Keratinocyte (primary cell): ENCODE measurements around the gene CDCP1. TPM values are rescaled to one million over a fixed set of nuclear protein-coding genes. Genes with fewer than 3 reads are reported as not detected.

Source experiments
- DNase-seq: peaks from one replicate; pipeline ENCODE4 v3.0.0-alpha.2; 2011; ENCODE audit warnings: low read depth, missing footprints, low spot score
- FAIRE-seq: peaks from 2 replicates; lab custom pipeline; 2011; peaks lifted over from hg19 to GRCh38; lab: Jason Lieb, UNC
- H2AFZ ChIP-seq: 2 replicates; pipeline ENCODE4 v1.6.0; 2012; ENCODE audit warnings: low read length, control low read depth, inconsistent platforms; ENCODE audit not compliant: control insufficient read depth
- H3K27ac ChIP-seq: 2 replicates; pipeline ENCODE4 v1.5.1; 2011; ENCODE audit warnings: low read length; ENCODE audit not compliant: control insufficient read depth, insufficient read depth
- H3K27me3 ChIP-seq: 3 replicates; pipeline ENCODE4 v1.6.0; 2011; ENCODE audit warnings: low read length; ENCODE audit not compliant: control insufficient read depth, insufficient read depth; ENCODE audit errors: extremely low read depth
- H3K36me3 ChIP-seq, 2 experiments: 2 replicates in 1 of 2; 3 replicates in 1 of 2; pipeline ENCODE4 v1.5.1; 2011; ENCODE audit warnings: low read length in 2 of 2, mild to moderate bottlenecking in 1 of 2; ENCODE audit not compliant: control insufficient read depth in 2 of 2, insufficient read depth in 2 of 2; ENCODE audit errors: extremely low read depth in 1 of 2
- H3K4me1 ChIP-seq: 3 replicates; pipeline ENCODE4 v1.5.1; 2011; ENCODE audit warnings: low read length; ENCODE audit not compliant: control insufficient read depth, insufficient read depth; ENCODE audit errors: extremely low read depth
- H3K4me2 ChIP-seq: 3 replicates; pipeline ENCODE4 v1.6.0; 2011; ENCODE audit warnings: low read depth, low read length; ENCODE audit not compliant: control insufficient read depth, insufficient read depth; ENCODE audit errors: extremely low read depth
- H3K4me3 ChIP-seq, 3 experiments: fragments of 200-600 bp in 1 of 3; sonication (generic) in 1 of 3; 2 replicates in 2 of 3; 3 replicates in 1 of 3; pipeline ENCODE4 v1.5.1; 2011 to 2016; ENCODE audit warnings: low read length in 3 of 3, mild to moderate bottlenecking in 3 of 3, control low read depth in 2 of 3, inconsistent platforms in 1 of 3, low read depth in 1 of 3, mixed read lengths in 1 of 3, mixed run types in 1 of 3, moderate library complexity in 1 of 3; ENCODE audit not compliant: control insufficient read depth in 2 of 3, insufficient read depth in 2 of 3; ENCODE audit errors: extremely low read depth in 1 of 3
- H3K79me2 ChIP-seq: 2 replicates; pipeline ENCODE4 v1.6.0; 2012; ENCODE audit warnings: low read length; ENCODE audit not compliant: control insufficient read depth, insufficient read depth
- H3K9ac ChIP-seq: 3 replicates; pipeline ENCODE4 v1.6.0; 2011; ENCODE audit warnings: low read length; ENCODE audit not compliant: control insufficient read depth, insufficient read depth; ENCODE audit errors: extremely low read depth
- H3K9me1 ChIP-seq: 3 replicates; pipeline ENCODE4 v1.6.0; 2011; ENCODE audit warnings: low read length; ENCODE audit not compliant: control insufficient read depth, insufficient read depth; ENCODE audit errors: extremely low read depth
- H3K9me3 ChIP-seq: 2 replicates; pipeline ENCODE4 v1.5.1; 2012; ENCODE audit warnings: low read depth, low read length; ENCODE audit not compliant: control insufficient read depth
- H4K20me1 ChIP-seq: 3 replicates; pipeline ENCODE4 v1.6.0; 2011; ENCODE audit warnings: low read length; ENCODE audit not compliant: control insufficient read depth, insufficient read depth; ENCODE audit errors: extremely low read depth
- CTCF ChIP-seq, 3 experiments: IDR thresholded peaks in 1 of 3; conservative IDR thresholded peaks in 1 of 3; optimal IDR thresholded peaks in 1 of 3; 2 replicates in 2 of 3; 3 replicates in 1 of 3; pipeline versions ENCODE3 to v1.5.1; 2011; ENCODE audit warnings: low read length in 3 of 3, mild to moderate bottlenecking in 3 of 3, moderate library complexity in 2 of 3, control low read depth in 1 of 3, inconsistent platforms in 1 of 3; ENCODE audit not compliant: insufficient read depth in 2 of 3; ENCODE audit errors: extremely low read depth in 1 of 3
- EZH2 ChIP-seq: IDR thresholded peaks from one replicate; pipeline ENCODE4 v1.6.1; 2012; ENCODE audit warnings: inconsistent platforms, mild to moderate bottlenecking, low read length, moderate library complexity
- dilution Hi-C: fragments of 300-500 bp; cut with MboI; formaldehyde crosslinking; loops from one replicate; pipeline ENCODE4 v1.7.0; 2020; ENCODE audit warnings: low sequenced_read_pairs; ENCODE audit not compliant: extremely low pct_ligation_motif_present
- polyA plus RNA-seq, 5 experiments: library from polyadenylated mRNA; depleted of rRNA in 3 of 5; stranded (reverse) in 3 of 5; stranded (forward) in 1 of 5; unstranded in 1 of 5; fragments of >200 nt; gene quantifications; 1 replicate in 1 of 5; 2 replicates in 3 of 5; 3 replicates in 1 of 5; pipeline versions ENCODE4 v1.2.1 to v1.2.3, GENCODE V29; 2011 to 2012; ENCODE audit warnings: missing spikeins in 2 of 5, low read depth in 1 of 5, low replicate concordance in 1 of 5

CDCP1 gene
- polyA plus RNA-seq, 1 donor (not counting 4 experiments of a cell fraction or from before 2014, with no cell fraction given) = 85.8 TPM

- Histone ChIP-seq H4K20me1 (no peaks in the 10 kb centered on the region), H2AFZ (no peak overlapping the region), H3K9ac (no peak overlapping the region), H3K36me3 (no peaks in the 10 kb centered on the region), H3K4me3 (no peak overlapping the region), H3K4me2 (no peak overlapping the region), H3K4me1 (peaks cover 25% of the 10 kb centered on the region), H3K27me3 (no peaks in the 10 kb centered on the region), H3K27ac (no peak overlapping the region), H3K9me3 (no peaks in the 10 kb centered on the region), H3K79me2 (no peaks in the 10 kb centered on the region), H3K9me1 (no peaks in the 10 kb centered on the region)
- DNase-seq (no peak), FAIRE-seq (no peak)
- dilution Hi-C loops = no loop called here
- TF ChIP-seq EZH2 (no peak), CTCF (optimal IDR thresholded peaks at IDR 0.05 in 1 of 3, IDR thresholded peaks at IDR 0.05 in 1 of 3, conservative IDR thresholded peaks at IDR 0.05 in 1 of 3; ENCODE audit: extremely low read depth in 1 of 3, insufficient read depth in 2 of 3, low read length in 3 of 3) (no peak)
Measured at GRCh38 chr3:45171283-45171682, 25.1 kb upstream of the CDCP1 start.

- Histone ChIP-seq H3K36me3 (no peaks in the 10 kb centered on the region), H3K9ac (no peak overlapping the region), H3K27ac (no peak overlapping the region), H3K4me3 (no peak overlapping the region), H3K27me3 (no peaks in the 10 kb centered on the region), H3K4me1 (peaks cover 36% of the 10 kb centered on the region), H4K20me1 (no peaks in the 10 kb centered on the region), H3K79me2 (no peaks in the 10 kb centered on the region), H3K9me1 (no peaks in the 10 kb centered on the region), H3K4me2 (no peak overlapping the region), H3K9me3 (no peaks in the 10 kb centered on the region), H2AFZ (no peak overlapping the region)
- DNase-seq (no peak), FAIRE-seq (no peak)
- TF ChIP-seq CTCF (optimal IDR thresholded peaks at IDR 0.05 in 1 of 3, IDR thresholded peaks at IDR 0.05 in 1 of 3, conservative IDR thresholded peaks at IDR 0.05 in 1 of 3; ENCODE audit: extremely low read depth in 1 of 3, insufficient read depth in 2 of 3, low read length in 3 of 3) (no peak), EZH2 (no peak)
- dilution Hi-C loops = no loop called here
Measured at GRCh38 chr3:45170096-45170495, 23.9 kb upstream of the CDCP1 start.
